GM18858 (cell line): ENCODE data around the gene SSNA1.

ENCODE experiments used
- ATAC-seq: cut with Tn5 transposase; IDR thresholded peaks from one replicate; pipeline ENCODE4 v1.9.1; 2021; ENCODE audit not compliant: unreplicated experiment

The SSNA1 gene

GRCh38 chr9:137167747-137168572 lies 20.5 kb upstream of the SSNA1 start:
- ATAC-seq: no peak

GRCh38 chr9:137168573-137168903 lies 19.9 kb upstream of the SSNA1 start:
- ATAC-seq: no peak

GRCh38 chr9:137168904-137169856 lies 19.3 kb upstream of the SSNA1 start:
- no peak for ATAC-seq

GRCh38 chr9:137169896-137170358 lies 18.5 kb upstream of the SSNA1 start, which contains the start of gene LRRC26:
Gene LRRC26 (minus strand): TSS chr9:137170051. CDS start chr9:137169943, 108 bp downstream.
- no peak for ATAC-seq

GRCh38 chr9:137170486-137171148 lies 17.9 kb upstream of the SSNA1 start:
- no peak for ATAC-seq

- ATAC-seq: no peak
Measured at GRCh38 chr9:137171149-137171900, 17.2 kb upstream of the SSNA1 start.

GRCh38 chr9:137172901-137173795 lies 15.3 kb upstream of the SSNA1 start:
- ATAC-seq: no peak

GRCh38 chr9:137173796-137174664 lies 14.4 kb upstream of the SSNA1 start:
- ATAC-seq: no peak

- ATAC-seq: no peak
Measured at GRCh38 chr9:137174722-137175293, 13.7 kb upstream of the SSNA1 start.

GRCh38 chr9:137175345-137175961 lies 13.0 kb upstream of the SSNA1 start:
- no peak for ATAC-seq

- no peak for ATAC-seq
Measured at GRCh38 chr9:137176302-137177182, 11.9 kb upstream of the SSNA1 start.

- ATAC-seq: no peak
Measured at GRCh38 chr9:137178201-137178938, 10.1 kb upstream of the SSNA1 start.

- ATAC-seq: no peak
Measured at GRCh38 chr9:137178939-137179630, 9.4 kb upstream of the SSNA1 start.

- ATAC-seq: no peak
Measured at GRCh38 chr9:137179761-137180160, 8.7 kb upstream of the SSNA1 start.

GRCh38 chr9:137180491-137180890 lies 8.0 kb upstream of the SSNA1 start:
- no peak for ATAC-seq
